ENCODE measurements around the gene CYGB.

Gene CYGB

DNA sequence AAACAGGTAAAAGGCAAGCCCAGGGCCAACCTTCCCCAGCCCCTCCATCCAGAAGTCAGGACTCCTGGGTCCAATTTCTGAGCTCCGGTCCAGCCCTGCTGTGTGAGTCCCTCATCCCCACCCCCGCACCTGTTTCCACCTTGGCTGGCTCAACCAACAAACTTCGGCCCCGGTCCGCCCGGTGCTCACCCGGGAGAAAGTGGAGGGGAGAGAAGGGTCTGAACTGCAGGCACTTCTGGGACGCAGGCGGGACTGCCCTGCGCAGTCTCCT is 36.8 kb downstream of the CYGB start:
- TF ChIP-seq, protein P1, sequence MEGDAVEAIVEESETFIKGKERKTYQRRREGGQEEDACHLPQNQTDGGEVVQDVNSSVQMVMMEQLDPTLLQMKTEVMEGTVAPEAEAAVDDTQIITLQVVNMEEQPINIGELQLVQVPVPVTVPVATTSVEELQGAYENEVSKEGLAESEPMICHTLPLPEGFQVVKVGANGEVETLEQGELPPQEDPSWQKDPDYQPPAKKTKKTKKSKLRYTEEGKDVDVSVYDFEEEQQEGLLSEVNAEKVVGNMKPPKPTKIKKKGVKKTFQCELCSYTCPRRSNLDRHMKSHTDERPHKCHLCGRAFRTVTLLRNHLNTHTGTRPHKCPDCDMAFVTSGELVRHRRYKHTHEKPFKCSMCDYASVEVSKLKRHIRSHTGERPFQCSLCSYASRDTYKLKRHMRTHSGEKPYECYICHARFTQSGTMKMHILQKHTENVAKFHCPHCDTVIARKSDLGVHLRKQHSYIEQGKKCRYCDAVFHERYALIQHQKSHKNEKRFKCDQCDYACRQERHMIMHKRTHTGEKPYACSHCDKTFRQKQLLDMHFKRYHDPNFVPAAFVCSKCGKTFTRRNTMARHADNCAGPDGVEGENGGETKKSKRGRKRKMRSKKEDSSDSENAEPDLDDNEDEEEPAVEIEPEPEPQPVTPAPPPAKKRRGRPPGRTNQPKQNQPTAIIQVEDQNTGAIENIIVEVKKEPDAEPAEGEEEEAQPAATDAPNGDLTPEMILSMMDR (IDR thresholded peaks at IDR 0.05; ENCODE audit: control insufficient read depth, extremely low read depth, insufficient read depth): no peak
- DNase-seq (ENCODE audit: low read depth): no peak
- peak overlapping the region; percentile 80 for H3K4me3 ChIP-seq (ENCODE audit: low read depth, low read length)

DNA sequence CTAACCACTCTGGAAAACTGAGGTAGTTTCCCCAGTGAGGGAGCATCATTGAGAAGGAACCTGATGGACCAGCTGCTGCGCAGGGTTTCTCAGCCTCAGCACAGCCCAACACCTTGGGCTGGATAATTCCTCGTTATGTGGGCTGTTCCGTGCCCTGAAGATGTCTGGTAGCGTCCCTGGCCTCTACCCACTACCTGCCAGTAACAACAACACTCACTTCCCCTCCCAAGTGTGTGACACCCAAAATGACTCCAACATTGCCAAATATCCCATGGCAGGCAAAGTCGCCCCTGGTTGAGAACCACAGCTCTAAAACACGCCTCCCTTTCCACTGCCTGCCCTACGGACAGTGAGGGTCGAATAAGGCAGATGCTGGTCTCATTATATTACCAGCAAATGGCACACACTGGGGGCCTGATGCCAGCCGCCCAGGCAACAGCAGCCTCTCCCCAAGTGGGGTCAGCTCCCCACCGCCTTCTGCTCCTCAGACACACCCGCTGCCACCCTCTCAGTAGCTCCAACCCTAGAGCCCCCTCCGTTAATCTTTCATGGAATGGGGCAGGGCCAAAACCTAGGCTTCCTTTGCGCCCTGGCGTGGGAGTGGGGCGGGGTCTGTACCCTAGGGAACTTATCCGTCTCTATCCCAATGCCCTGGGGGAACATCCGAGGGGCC is 37.3 kb downstream of the CYGB start:
- no peak for DNase-seq (ENCODE audit: low read depth)
- TF ChIP-seq, protein P1 (IDR thresholded peaks at IDR 0.05; ENCODE audit: control insufficient read depth, extremely low read depth, insufficient read depth): no peak
- peak overlapping the region; percentile 80 for H3K4me3 ChIP-seq (ENCODE audit: low read depth, low read length)

DNA sequence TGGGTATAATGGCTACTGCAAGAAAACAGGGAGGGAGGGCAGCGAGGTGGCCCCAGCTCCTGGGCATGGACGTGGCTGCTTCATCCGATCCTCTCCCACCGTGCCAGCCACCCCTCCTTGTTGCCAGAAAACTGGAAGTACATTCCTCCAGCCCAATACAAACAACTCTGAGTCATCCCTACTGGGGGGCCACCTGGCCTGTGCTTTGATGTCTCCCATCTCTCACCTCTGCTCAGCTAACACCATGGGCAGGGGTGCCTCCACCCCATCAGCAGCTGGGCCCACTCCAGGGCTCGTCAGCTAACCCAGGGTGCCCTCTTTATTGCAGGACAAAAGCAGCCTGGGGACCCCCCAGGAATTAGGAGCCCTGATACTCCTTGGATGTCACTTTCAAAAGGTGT is 38.2 kb downstream of the CYGB start:
- H3K4me3 ChIP-seq (ENCODE audit: low read depth, low read length): no peak overlapping the region
- TF ChIP-seq, protein P1 (IDR thresholded peaks at IDR 0.05; ENCODE audit: control insufficient read depth, extremely low read depth, insufficient read depth): no peak
- no peak for DNase-seq (ENCODE audit: low read depth)

DNA sequence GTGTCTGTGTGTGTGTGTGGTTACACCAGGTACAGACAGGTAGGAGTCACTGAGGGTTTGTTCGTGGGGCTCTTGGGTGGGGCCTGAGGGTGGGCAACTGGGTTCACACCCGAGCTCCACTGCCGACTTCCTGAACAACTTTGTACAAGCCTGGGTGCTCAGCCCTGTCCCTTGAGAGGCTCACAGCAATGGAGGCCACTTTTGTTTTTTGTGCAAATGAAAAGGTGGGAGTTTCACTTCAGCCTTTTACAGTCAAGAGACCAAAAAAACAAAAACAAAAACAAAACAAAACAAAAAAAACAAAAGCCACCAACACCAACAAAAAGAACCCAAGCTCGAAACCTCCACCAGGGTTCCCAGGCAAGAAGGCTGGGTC is 38.6 kb downstream of the CYGB start:
- H3K4me3 ChIP-seq (ENCODE audit: low read depth, low read length): no peak overlapping the region
- DNase-seq (ENCODE audit: low read depth): no peak
- TF ChIP-seq, protein P1 (IDR thresholded peaks at IDR 0.05; ENCODE audit: control insufficient read depth, extremely low read depth, insufficient read depth): no peak

DNA sequence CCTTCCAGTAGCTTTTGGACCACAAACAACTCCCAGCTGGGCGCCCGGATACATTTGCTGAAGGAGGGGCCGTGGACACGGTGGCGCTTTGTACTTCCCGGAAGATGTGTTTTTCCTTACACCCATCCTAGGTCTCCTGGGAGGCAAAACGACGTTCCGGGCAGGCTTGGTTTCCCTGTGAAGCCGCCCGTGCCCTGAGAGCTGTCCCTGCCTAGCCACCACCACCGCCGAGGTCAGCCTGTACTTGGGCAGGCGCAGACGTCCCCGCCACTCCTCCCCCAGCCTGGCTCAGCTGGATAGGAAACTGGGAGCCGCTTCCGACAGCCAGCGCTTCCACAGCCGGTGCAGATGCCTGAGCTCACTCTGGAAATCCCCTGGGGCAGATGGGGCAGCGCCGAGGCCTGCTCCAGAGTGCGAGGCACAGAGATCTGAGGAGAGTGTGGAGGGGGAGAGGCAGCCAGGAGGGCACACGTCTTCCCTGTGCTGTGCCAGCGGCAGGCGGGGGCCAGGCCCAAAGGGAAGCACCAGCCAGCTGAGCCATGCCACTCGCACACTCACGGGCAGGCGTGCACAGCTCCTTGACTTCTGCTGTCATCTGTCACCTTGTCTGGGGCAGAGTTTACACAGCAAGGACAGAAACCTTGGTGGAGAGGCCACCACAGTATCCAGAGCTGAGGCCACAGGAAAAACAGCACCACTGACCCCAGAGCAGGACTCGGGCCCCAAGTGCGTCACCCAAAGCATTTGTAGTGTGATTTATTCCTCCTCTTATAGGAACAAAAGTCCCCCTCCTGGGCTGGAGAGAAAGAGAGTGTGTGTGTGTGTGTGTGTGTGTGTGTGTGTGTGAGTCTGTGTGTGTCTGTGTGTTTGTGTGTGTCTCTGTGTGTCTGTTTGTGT is 39.3 kb downstream of the CYGB start:
- TF ChIP-seq, protein P1 (IDR thresholded peaks at IDR 0.05; ENCODE audit: control insufficient read depth, extremely low read depth, insufficient read depth): no peak
- DNase-seq (ENCODE audit: low read depth): no peak
- no peak overlapping the region for H3K4me3 ChIP-seq (ENCODE audit: low read depth, low read length)

GRCh38 chr17:76497699-76497978 is 39.9 kb downstream of the CYGB start:
- TF ChIP-seq, protein P1 (IDR thresholded peaks at IDR 0.05; ENCODE audit: control insufficient read depth, extremely low read depth, insufficient read depth): no peak
- H3K4me3 ChIP-seq (ENCODE audit: low read depth, low read length): no peak overlapping the region
- DNase-seq (ENCODE audit: low read depth): no peak

GRCh38 chr17:76496464-76496863 is 41.0 kb downstream of the CYGB start:
- TF ChIP-seq, protein P1 (IDR thresholded peaks at IDR 0.05; ENCODE audit: control insufficient read depth, extremely low read depth, insufficient read depth): no peak
- DNase-seq (ENCODE audit: low read depth): no peak
- no peak overlapping the region for H3K4me3 ChIP-seq (ENCODE audit: low read depth, low read length)
